GM12801 (cell line): ENCODE data around the gene STXBP5.

Source experiments
- TF ChIP-seq, protein P1 (sequence below): IDR thresholded peaks from one replicate; pipeline ENCODE4 v1.5.1; 2011; ENCODE audit warnings: control low read depth; ENCODE audit not compliant: insufficient read length; ENCODE audit errors: extremely low read depth

STXBP5 gene

GRCh38 chr6:147195510-147195909 is 8.7 kb upstream of the STXBP5 start:
- TF ChIP-seq, protein P1, sequence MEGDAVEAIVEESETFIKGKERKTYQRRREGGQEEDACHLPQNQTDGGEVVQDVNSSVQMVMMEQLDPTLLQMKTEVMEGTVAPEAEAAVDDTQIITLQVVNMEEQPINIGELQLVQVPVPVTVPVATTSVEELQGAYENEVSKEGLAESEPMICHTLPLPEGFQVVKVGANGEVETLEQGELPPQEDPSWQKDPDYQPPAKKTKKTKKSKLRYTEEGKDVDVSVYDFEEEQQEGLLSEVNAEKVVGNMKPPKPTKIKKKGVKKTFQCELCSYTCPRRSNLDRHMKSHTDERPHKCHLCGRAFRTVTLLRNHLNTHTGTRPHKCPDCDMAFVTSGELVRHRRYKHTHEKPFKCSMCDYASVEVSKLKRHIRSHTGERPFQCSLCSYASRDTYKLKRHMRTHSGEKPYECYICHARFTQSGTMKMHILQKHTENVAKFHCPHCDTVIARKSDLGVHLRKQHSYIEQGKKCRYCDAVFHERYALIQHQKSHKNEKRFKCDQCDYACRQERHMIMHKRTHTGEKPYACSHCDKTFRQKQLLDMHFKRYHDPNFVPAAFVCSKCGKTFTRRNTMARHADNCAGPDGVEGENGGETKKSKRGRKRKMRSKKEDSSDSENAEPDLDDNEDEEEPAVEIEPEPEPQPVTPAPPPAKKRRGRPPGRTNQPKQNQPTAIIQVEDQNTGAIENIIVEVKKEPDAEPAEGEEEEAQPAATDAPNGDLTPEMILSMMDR: no peak

DNA sequence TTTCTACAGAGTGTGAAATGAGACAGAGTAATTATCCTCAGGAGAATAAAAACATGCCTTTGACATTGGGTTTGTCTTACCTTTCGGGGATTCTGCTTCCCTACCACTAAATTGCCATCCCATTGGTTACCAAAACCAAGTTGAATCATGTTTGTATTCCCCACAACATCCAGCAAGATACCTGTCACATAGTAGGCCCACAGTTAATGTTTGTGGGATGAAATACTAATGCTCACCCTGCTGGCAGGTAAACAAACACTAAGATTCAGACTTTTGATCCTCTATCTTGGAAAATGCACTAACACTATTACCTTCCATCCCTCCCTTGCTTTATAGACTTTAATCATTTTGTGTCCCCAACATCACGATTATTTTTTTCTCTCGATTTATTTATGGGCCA is 8.2 kb upstream of the STXBP5 start:
- TF ChIP-seq, protein P1: no peak

- TF ChIP-seq, protein P1: no peak
Measured at GRCh38 chr6:147200711-147201110, 3.5 kb upstream of the STXBP5 start.

DNA sequence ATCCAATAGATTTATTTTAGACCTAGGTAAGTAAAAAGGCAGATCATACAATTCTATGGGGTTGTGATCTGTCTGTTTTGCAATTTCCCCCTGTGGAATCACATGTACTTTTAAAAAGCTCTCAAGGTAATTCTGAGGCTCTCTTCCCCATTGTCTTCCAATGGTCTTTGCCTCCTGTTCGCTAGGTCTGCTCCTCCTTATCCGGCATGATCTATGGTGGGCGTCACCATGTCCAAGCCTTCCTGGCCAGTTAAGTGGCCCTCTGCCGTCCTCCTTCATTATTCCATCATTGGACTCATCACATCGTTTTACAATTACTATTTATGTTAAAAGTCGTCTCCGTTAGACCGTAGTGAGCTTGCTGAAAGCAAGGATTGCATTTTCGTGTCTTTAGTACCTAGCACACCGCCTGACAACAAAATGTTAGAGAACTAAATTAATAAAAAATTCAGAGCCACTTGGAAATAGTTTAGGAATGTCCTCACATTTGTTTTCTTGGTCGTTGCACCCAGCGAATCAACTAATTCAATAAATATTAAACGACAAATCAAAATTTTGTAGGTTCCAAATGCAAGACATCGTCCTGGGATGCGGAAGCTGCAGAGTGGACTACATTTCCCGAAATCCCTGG is 2.2 kb upstream of the STXBP5 start:
- TF ChIP-seq, protein P1: no peak

- TF ChIP-seq, protein P1: no peak
Measured at GRCh38 chr6:147202516-147203310, 1.5 kb upstream of the STXBP5 start.

DNA sequence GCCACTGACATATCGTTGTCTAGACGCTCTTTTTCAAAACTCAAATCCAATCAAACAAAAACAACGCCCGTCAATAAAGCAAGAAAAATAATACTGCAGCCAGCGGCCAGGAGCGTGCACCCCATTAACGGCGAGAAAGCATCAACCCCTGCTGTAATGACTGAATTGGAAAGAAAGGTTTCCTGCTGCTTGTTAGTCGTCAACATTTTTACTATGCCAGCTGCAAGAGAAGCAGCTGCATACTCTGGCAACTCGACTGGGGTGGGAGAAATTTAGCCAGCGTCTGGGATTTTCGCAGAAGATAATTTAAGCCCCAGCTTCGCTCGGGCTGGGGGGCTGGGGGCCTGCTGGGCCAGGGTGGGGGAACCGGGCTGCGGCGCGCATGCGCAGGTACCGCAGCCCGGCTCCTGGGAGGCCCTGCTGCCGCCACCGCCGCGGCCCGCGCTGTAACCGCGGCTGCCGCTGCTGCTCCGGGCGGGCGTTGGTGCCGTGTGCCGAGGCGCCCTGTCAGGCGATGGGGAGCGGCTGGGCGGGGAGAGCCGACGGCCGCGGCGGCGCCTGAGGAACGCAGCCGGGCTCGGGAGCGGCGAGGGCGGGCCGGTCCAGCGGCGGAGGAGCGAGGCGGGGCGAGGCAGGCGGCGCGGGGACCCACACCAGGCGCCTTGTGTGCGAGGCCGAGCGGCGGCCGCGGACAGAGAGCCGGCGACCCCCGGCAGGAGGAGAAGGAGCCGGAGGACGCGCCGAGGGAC is 732 bp upstream of the STXBP5 start:
- TF ChIP-seq, protein P1: no peak

GRCh38 chr6:147204843-147205311 is 660 bp downstream of the STXBP5 start:
- TF ChIP-seq, protein P1: no peak
